GM18507 (cell line): ENCODE measurements around the gene CALY.
"Not testable (repeated sequence)": the region's sequence is repeated elsewhere in the genome, so short reads cannot be mapped to it uniquely, and the experiment has no call there.

ENCODE experiments used
- DNase-seq: peaks from one replicate; pipeline ENCODE4 v3.0.0; 2011; ENCODE audit warnings: low read depth; ENCODE audit not compliant: insufficient read length; ENCODE audit errors: extremely low spot score
- FAIRE-seq: peaks from 2 replicates; lab custom pipeline; 2011; peaks lifted over from hg19 to GRCh38; lab: Jason Lieb, UNC

CALY gene

DNA sequence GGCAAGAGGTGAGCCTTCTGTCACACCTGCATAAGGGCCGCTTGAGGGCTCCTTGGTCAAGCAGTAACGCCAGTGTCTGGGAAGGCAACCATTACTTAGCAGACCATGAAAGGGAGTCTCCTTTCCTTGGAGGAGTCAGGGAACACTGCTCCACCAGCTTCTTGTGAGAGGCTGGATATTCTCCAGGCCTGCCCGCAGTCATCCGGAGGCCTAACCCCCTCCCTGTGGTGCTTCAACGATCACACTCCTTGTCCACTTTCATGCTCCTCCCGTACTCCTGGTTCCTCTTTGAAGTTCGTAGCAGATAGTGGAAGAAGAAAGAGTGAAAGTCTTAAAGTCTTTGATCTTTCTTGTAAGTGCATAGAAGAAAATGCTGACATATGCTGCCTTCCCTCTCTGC, 30.8 kb upstream of the CALY start:
- not testable (repeated sequence) for FAIRE-seq, DNase-seq

DNA sequence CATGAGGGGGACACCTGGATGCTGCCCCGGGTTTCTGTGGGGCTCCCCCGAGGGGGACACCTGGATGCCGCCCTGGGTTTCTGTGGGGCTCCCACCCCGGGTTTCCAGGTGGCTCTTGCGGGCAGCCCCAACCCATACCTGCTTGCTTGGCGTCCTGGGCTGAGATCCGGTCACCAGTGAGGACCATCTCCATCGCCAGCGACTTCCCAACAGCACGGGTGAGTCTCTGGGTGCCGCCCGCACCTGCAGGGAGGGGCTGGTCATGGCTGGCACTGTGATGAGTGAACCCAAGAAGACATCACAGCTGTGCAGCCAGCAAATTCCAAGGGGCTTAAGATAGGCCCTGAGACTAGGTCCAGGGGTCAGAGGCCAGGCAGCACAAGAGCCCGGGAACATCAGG, 30.1 kb upstream of the CALY start:
- DNase-seq (no peak), FAIRE-seq (no peak)

DNA sequence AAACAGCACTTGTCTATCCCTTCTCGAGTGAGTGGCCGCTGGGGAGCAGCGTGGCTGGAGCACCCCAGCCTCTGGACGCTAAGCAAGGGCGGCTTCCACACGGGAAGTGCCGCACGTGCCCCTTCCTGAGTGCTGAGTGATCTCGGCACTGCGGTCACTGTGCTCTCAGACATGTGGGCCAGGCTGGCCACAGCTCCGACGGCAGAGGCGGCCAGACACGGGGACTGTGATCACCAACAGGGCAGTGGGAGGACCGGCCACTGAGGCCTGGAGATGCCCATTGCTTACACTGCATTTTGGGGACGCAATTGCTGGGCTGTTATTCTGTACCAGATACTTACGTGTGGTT, 29.4 kb upstream of the CALY start:
- no peak for DNase-seq
- no peak for FAIRE-seq

DNA sequence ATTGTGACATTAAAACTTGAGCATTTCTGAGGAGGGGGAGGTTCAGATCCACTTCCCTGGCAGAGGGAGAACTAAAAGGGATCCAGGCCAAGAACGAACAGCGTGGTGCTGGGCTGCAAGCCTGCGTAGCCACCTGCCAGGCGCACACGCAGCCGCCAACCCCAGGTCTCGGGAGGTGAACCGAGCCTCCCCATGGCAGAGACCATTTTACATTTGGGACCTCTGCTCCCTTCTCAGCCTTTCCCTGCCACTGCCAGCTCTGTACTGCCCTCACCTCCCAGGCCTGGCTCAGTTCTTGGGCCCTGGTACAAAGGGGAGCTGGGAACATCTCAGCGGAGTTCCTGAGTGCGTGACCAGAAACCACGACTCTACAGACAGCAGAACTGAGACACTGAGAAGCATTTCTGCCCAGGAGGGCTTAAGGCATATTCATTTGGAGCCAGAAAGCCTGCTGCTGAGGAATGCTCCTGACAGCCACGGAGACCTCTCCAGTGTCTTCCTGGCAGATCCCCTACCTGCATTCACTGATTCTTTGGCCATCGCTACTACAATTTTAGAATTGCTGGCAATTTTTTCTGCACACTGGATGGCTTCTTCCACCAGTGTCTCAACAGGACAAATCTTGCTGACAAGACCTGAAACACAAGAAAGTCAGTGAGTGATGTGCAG, 28.9 kb upstream of the CALY start:
- DNase-seq (no peak), FAIRE-seq (no peak)

DNA sequence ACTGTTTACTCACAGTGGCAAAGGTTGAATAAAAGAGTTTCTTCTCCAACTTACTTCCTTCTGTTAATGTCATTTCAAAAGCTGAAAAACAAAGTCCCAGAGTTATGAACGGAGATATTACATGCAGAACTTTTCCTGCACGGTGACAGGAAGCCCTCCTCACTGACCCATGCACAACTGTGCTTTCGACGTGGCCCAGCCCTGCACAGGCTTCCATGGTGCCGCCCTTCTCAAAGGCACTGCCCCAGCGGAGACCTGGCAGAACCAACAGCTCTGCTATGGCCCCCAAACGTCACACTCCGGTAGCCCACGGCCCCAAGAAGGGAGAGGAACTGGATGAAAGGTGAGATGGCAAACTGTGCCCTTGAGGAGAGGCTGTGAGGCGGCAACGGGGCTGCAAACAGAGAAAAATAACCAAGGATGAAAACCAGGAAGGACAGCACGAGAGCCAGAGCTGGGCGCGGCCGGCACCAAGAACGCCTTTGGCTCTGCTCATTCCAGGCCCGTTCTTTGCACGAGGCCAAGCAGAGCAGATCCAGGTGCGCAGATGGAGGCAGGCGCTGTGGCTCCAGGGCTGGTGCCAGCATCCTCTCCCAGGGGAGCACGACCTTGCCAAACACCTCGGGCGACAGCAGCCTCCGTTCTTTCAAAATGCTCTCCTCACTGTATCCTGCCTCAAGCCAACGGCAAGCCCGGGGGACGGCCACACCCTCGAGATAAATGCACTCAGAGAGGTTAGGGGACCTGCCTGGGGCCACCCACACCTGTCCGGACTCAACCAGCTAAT, 28.1 kb upstream of the CALY start:
- FAIRE-seq: no peak

DNA sequence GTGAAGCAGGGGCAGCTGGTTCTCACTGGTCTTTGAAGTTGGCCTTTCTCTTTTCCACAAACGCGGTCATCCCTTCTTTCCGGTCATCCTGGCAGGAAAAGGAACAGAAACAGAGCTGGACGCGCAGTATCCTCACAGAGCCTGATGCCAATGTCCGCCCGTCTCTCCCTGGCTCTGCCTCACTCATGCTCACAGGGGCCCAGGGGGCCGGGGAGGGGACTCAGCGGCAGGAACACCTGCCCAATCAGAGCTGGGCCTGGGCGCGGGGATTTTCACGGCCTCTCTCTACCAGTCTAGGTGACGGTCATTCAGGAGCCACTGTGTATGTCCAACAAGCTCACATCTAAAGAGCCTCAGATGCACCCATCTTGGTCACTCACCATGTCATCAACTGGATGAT, 26.1 kb upstream of the CALY start:
- FAIRE-seq (no peak), DNase-seq (no peak)

More for the DNA sequence above, 28.1 kb upstream of the CALY start:
- no peak for DNase-seq

DNA sequence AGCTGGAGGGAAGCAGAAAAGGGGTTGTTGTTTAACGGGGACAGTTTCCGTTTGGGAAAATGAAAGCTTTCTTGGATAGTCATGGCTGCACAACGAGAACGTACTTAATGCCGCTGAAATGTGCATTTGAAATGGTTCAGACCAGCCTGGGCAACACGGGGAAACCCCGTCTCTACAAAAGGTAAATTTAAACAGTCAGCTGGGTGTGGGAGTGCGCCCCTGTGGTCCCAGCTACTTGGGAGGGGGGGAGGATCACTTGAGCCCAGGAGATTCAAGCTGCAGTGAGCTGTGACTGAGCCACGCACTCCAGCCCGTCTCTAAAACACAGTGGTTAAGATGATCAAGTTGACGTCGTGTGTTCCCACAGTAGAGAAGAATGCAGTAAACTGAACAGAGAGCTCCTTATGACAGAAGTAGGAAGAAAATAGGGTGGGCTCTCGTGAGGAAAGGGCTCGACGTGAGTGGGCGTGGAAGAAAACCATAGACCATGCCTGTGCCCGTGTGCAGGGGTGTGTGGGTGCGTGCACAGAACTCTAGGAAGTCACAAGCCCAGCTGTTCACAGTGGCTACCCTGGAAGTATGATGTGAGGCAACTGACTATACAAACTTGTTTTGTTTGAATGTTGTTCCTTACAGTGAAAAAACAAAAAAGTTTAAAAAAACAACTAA, 25.2 kb upstream of the CALY start:
- FAIRE-seq (peak; percentile 65), DNase-seq (no peak)

DNA sequence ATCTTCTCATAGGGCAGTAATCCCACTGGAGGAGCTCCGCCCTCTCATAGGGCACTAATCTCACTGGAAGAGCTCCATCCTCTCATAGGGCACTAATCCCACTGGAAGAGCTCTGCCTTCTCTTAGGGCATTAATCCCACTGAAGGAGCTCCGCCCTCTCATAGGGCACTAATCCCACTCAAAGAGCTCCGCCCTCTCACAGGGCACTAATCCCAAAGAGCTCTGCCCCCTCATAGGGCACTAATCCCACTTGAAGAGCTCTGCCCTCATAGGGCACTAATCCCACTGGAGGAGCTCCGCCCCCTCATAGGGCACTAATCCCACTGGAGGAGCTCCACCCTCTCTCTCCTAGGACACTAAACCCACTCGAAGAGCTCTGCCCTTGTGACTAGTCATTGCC, 24.5 kb upstream of the CALY start:
- DNase-seq (no peak), FAIRE-seq (no peak)

DNA sequence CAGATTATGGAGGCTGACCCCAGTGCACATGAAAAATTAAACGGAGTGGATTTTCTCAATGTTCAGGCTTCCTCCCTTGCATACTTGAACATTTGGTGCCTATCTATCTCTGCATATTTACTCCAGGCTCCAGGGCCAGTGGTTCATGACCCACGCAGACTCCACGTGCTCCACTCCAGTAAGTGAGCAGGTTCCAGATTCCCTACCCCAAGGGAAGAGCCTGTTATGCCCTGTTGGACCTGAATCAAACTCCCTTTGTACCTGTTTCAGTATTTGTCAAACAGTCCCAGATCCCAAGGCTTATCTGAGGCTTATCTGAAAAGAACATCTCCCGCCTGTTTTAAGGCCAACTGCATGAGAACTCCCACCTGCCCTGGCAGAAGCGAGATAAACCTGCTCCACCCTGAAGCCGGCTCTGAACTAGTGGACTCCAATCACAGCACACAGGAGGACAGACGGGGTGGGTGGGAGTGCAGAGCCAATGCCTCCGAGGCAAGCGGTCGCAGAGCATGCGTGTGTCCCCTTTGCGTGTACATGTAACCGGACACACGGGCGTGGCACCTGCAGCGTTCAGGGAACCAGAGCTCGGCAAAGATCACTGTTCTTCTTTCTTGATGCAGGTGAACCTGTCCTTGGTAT, 23.4 kb upstream of the CALY start:
- FAIRE-seq: no peak
- no peak for DNase-seq

DNA sequence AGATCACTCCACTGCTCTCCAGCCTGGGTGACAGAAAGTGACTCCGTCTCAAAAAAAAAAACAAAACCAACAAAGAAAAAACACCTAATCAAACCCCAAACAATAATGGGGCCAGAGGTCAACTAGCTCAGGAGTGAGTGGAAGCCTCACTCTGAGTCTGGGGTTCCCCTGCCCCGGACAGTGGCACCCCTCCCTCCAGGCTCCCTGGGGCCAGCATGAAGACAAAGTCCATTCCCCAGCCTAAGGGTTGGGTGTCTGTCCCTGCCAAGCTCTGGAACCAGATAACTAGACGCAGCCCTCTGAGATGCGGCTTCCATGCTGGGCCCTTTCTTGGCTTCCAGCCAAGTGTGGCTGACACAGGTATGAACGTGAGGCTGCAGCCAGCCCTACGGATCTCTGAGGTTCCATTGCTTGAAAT, 22.9 kb upstream of the CALY start:
- no peak for FAIRE-seq
- no peak for DNase-seq

DNA sequence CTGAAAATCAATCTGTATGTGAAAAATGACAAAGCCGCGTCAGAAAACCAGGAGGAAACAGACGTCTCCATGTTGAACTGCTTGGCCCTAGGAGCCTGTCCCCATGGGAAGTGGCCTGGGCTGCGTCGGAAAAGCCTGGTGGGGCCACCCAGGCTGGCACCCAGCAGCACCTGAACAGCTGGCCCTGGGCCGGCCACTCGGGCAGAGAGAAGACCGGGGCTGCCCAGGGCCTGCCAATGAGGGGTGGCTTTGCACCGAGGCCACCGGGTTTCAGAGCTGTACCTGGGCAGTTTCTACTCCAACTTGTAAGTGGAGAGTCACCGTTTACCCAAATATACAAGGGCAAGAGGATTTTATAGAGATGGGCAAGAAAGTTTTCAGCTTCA, 22.2 kb upstream of the CALY start:
- no peak for FAIRE-seq
- DNase-seq: no peak

DNA sequence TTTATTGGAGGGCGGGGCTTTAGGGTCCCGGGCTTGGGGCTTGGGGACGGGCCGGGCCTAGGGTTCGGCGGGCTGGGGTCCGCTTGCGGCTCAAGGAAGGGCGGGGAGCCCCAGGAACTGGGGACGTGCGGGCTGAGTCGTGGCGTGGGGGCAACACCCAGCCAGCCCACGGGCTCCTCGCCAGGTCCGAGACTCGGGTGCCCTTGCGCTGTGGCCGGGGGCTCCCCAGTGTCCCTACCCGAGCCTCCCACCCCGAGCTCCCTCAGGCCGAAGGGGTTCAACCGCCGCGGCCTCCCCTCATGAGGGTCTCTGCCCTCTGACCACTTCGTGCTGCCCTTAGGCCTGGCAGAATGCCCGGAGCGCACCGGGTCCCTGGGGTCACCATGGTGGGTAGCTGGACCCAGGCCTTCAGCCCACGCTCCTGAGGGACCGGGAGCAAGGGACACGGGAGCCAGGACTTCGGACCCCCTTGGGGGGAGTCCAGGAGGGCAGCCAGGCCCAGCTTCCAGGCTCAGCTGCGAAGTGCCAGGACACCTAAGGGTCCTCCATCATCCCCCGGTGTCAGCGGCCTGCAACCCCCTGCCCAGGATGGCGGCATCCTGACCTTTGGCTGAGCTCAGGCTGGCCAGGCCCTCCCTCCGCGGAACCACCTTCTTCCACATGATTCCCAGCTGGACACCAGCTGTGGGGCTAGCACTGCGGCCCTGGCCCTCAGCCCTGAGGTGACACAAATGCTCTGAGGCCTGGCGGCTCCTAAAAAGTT, 21.6 kb upstream of the CALY start:
- DNase-seq (no peak), FAIRE-seq (no peak)

DNA sequence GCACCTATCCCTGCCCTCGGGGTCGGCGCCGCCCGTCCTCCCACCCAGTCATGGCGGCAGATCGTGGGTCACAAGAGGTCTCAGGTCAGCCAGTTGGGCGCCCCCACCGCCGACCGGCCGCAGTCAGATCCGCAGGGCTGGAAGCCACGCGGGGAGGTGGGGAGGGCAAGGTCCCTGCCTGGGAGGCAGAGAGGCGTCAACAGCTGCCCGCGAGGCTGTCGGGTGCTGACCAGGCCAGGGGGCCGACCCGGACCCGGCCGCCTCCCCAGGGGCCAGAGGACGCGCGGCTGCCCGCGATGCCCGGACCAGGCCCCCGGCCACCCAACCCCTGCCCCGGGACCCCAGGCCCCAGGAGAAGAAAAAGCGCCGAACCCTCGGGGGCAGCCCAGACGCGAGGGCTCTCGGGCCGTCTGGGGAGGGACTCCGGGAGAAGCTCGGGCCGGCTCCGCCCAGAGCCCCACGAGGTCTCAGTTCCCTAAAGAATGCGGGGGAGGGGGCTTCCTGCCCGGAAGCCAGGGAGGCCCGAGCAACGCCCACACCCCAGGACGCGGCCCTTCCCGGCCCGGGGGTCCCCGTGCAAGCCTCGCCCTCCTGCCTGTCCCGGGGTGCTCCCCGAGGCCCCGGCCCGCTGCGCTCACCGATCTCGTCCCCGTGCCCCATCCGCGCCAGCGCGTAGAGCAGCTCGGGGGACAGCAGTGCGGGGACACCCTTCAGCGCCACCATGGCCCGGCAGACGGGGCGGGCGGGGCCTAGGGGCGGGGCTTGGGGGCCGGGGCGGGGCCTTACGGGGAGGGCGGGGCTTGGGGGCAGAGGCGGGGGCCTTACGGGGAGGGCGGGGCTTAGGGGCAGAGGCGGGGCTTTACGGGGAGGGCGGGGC, 20.8 kb upstream of the CALY start, which contains the start of gene FUOM:
Gene FUOM (minus strand): TSS at position 735 of the 877 bp plus-strand sequence. CDS start 12 bp downstream, at position 723.
- DNase-seq: peak; percentile 94
- peak; percentile 77 for FAIRE-seq

DNA sequence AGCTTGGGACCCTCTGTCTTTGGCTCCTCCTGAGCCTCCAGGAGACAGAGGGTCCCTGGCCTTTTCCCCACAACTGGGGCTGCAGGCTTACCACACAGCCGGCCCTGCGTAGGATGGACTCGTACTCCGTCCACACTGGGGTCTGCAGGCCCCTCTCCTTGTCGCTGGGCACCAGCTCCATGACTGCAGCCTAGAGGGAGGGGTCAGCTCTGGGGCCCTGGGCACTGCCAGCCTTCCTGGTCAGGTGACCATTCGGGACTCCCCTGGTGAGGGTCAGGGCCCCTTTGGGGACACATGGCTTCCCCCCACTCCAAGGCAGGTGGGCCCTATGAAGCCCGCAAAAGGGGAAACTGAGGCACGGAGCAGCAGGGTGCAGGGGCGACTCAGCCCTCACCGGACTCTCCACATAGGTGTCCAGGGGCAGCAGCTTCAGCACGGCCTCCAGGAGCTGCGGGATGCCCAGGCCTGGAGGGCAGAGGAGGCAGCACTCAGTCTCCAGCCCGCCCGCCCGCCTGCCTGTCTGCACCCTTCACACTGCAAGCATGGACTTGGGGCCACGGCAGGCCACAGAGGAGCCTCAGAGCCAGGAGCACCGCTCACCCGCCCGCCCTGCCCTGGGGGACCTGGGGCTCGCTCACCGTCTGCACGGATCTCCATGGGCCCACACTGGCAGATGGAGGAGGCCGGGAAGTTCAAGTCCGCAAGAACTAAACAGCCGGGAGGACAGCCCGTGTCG, 20.0 kb upstream of the CALY start:
- FAIRE-seq (no peak), DNase-seq (no peak)

DNA sequence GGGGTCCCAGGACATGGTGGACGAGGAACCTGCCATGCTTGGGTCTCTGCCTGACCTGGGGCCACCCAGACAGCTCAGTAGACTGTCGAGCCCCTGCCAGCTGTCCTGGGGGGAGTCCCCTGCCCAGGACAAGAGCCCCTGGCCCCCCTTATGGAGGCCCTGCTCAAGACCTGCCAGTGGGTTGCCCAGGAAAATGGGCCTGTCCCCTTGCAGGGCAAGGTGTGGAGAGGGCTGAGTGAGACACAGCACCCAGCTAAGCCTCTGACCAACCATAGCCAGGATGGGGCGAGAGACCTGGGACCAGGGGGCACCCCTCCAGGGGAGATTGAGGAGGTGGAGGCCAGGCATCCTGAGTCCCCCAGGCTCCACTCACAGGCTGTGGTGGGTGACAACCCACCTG, 19.3 kb upstream of the CALY start:
- FAIRE-seq (no peak), DNase-seq (no peak)

DNA sequence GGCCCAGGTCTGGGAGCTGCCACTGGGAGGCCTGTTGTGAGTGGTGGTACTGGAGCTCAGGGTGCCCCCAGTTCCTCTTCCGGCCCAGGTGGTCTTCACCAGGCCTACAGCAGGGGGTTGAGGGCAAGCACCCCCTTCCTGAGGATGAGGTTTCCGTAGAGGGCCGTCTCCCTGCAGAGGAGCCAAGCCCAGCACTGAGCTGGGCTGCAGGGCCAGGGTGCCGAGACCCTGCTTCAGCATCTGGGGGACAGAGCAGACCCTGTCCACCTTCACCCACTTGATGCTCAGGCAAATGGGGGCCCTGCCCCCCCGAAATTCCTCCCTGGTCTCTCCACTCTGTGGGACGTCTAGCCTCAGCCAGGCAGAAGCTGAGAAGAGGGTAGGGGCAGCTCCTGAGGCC, 18.6 kb upstream of the CALY start:
- no peak for FAIRE-seq

DNA sequence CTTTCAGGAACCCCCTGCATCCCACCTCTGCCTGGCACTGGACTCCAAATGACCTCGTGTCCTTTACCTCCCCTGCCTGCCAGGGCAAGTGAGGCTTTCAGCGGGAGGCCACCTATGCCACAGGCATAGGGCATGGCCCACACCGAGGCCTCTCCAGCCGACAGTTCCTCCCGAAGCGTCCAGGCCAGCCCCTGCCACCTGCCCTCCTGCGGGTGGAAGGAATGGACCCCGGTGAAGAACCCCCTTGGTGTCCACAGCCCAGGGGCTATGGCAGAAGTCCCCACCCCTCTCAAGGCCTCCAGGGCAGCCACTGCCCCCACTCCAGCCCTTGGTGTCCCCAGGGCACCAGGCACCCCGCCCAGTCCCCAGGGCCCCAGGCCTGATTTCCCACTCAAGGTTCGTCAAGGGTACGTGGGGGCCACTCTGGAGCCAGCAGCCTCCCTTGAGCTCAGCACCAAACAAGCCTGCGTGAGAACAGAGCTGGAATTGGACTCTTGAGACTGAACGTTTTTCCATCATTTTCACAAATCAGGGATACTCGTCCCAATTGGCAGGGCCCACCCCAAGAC, 18.1 kb upstream of the CALY start:
- DNase-seq (no peak), FAIRE-seq (no peak)

More for the DNA sequence above, 18.6 kb upstream of the CALY start:
- DNase-seq: no peak
